SK-N-SH (cell line): ENCODE measurements around the gene ADCK1. TPM values are rescaled to one million over a fixed set of nuclear protein-coding genes. Genes with fewer than 3 reads are reported as not detected.

Source experiments
- CTCF ChIA-PET: fragments of 300-600, 350-600 bp; formaldehyde crosslinking; extraction: SDS; loops from one replicate; lab custom pipeline; 2021; lab: Yijun Ruan, JAX
- POLR2A ChIA-PET: fragments of 350-600 bp; sonication (Branson Sonifier 250); formaldehyde crosslinking; extraction: SDS; loops from one replicate; lab custom pipeline; 2020; ENCODE audit warnings: antibody characterized with exemption, inconsistent platforms; lab: Yijun Ruan, JAX
- DNase-seq: peaks from one replicate; pipeline ENCODE4 v3.0.0; 2012
- H2AFZ ChIP-seq: fragments of 200-600 bp; sonication (generic); 2 replicates; pipeline ENCODE4 v1.8.1; 2016; ENCODE audit warnings: antibody characterized with exemption, mild to moderate bottlenecking, low read depth
- H3F3A ChIP-seq: fragments of 200-600 bp; sonication (generic); replicated peaks from 2 replicates; pipeline ENCODE3; 2016; ENCODE audit warnings: antibody characterized with exemption, mild to moderate bottlenecking; ENCODE audit not compliant: insufficient read depth
- H3K27ac ChIP-seq, 2 experiments: fragments of 200-500 bp in 1 of 2; fragments of 200-600 bp in 1 of 2; sonication (Bioruptor generic) in 1 of 2; sonication (generic), shearing (Covaris generic) in 1 of 2; 2 replicates each; pipeline versions ENCODE4 v1.5.1 to v1.6.1; 2014 to 2016; ENCODE audit warnings: low read depth in 2 of 2, inconsistent platforms in 1 of 2, low read length in 1 of 2, mild to moderate bottlenecking in 1 of 2, mixed read lengths in 1 of 2
- H3K27me3 ChIP-seq: fragments of 200-600 bp; sonication (generic), shearing (Covaris generic); 2 replicates; pipeline ENCODE4 v1.6.1; 2016; ENCODE audit warnings: mixed run types; ENCODE audit not compliant: insufficient read depth
- H3K36me3 ChIP-seq, 2 experiments: fragments of 200-500 bp in 1 of 2; fragments of 200-600 bp in 1 of 2; sonication (Bioruptor generic) in 1 of 2; sonication (generic) in 1 of 2; replicated peaks in 1 of 2; 2 replicates each; pipeline versions ENCODE3 to v1.5.1; 2014 to 2016; ENCODE audit warnings: low read length in 1 of 2, mild to moderate bottlenecking in 1 of 2; ENCODE audit not compliant: insufficient read depth in 2 of 2, control insufficient read depth in 1 of 2
- H3K4me1 ChIP-seq, 2 experiments: fragments of 200-500 bp in 1 of 2; fragments of 200-600 bp in 1 of 2; sonication (Bioruptor generic) in 1 of 2; sonication (generic), shearing (Covaris generic) in 1 of 2; 2 replicates each; pipeline versions ENCODE4 v1.5.1 to v1.6.1; 2014 to 2016; ENCODE audit warnings: low read depth in 1 of 2, low read length in 1 of 2, mixed run types in 1 of 2; ENCODE audit not compliant: insufficient read depth in 2 of 2, control insufficient read depth in 1 of 2
- H3K4me2 ChIP-seq: fragments of 200-600 bp; sonication (generic), shearing (Covaris generic); 2 replicates; pipeline ENCODE4 v1.6.1; 2017; ENCODE audit warnings: mixed run types
- H3K4me3 ChIP-seq, 2 experiments: fragments of 200-500 bp in 1 of 2; fragments of 200-600 bp in 1 of 2; sonication (Bioruptor generic) in 1 of 2; sonication (generic), shearing (Covaris generic) in 1 of 2; 2 replicates each; pipeline versions ENCODE4 v1.5.1 to v1.8.1; 2014 to 2016; ENCODE audit warnings: low read depth in 2 of 2, inconsistent platforms in 1 of 2, low read length in 1 of 2, mild to moderate bottlenecking in 1 of 2, mixed read lengths in 1 of 2, moderate library complexity in 1 of 2
- H3K79me2 ChIP-seq: fragments of 200-600 bp; sonication (generic); 2 replicates; pipeline ENCODE4 v1.8.1; 2017; ENCODE audit warnings: mild to moderate bottlenecking; ENCODE audit not compliant: insufficient read depth
- H3K9ac ChIP-seq: fragments of 200-600 bp; sonication (generic); 2 replicates; pipeline ENCODE4 v1.6.1; 2017; ENCODE audit warnings: mixed run types
- H3K9me2 ChIP-seq: fragments of 200-600 bp; sonication (generic); 2 replicates; pipeline ENCODE4 v1.6.1; 2017; ENCODE audit warnings: mixed run types
- H3K9me3 ChIP-seq: fragments of 200-600 bp; sonication (generic); 2 replicates; pipeline ENCODE4 v1.6.1; 2017; ENCODE audit warnings: mixed run types, mild to moderate bottlenecking, moderate library complexity
- H4K20me1 ChIP-seq: fragments of 200-600 bp; sonication (generic); 2 replicates; pipeline ENCODE4 v1.6.1; 2017; ENCODE audit warnings: mild to moderate bottlenecking, mixed run types; ENCODE audit not compliant: insufficient read depth
- EZH2phosphoT487 ChIP-seq: fragments of 200-600 bp; sonication (generic); IDR thresholded peaks from 2 replicates; pipeline ENCODE4 v1.6.1; 2017; ENCODE audit warnings: low read depth, mixed run types, mild to moderate bottlenecking, antibody characterized with exemption, moderate library complexity, borderline replicate concordance
- FOSL2 ChIP-seq: IDR thresholded peaks from 2 replicates; pipeline ENCODE4 v1.4.0; 2012; ENCODE audit warnings: low read depth, mild to moderate bottlenecking, moderate library complexity, borderline replicate concordance
- FOXJ3 ChIP-seq: sonication (generic); formaldehyde crosslinking; IDR thresholded peaks from 2 replicates; pipeline ENCODE4 v1.5.1; 2020; ENCODE audit warnings: mild to moderate bottlenecking, missing genetic modification reagents
- GABPA ChIP-seq: IDR thresholded peaks from 2 replicates; pipeline ENCODE4 v1.4.0; 2012; ENCODE audit warnings: low read depth, mild to moderate bottlenecking
- GATA2 ChIP-seq: sonication (generic); formaldehyde crosslinking; IDR thresholded peaks from 2 replicates; pipeline ENCODE4 v1.5.0; 2020; ENCODE audit warnings: mild to moderate bottlenecking, missing genetic modification reagents
- NRF1 ChIP-seq: IDR thresholded peaks from 2 replicates; pipeline ENCODE4 v1.6.1; 2012; ENCODE audit warnings: low read depth, mild to moderate bottlenecking, low read length
- PBX3 ChIP-seq: IDR thresholded peaks from 2 replicates; pipeline ENCODE4; 2012
- REST ChIP-seq: IDR thresholded peaks from 2 replicates; pipeline ENCODE4 v1.6.1; 2012; ENCODE audit warnings: mild to moderate bottlenecking, low read depth, low read length, moderate library complexity
- RFX5 ChIP-seq: IDR thresholded peaks from 2 replicates; pipeline ENCODE4 v1.6.1; 2012; ENCODE audit warnings: mild to moderate bottlenecking, improper control_type of control experiment, low read length
- RXRA ChIP-seq: IDR thresholded peaks from 2 replicates; pipeline ENCODE4 v1.4.0; 2012; ENCODE audit warnings: low read depth, mild to moderate bottlenecking, borderline replicate concordance
- SMC3 ChIP-seq: IDR thresholded peaks from 2 replicates; pipeline ENCODE4 v1.6.1; 2012; ENCODE audit warnings: low read depth, low read length, improper control_type of control experiment
- TAF1 ChIP-seq: IDR thresholded peaks from 2 replicates; pipeline ENCODE4 v1.6.1; 2012; ENCODE audit warnings: low read depth, mild to moderate bottlenecking, low read length, moderate library complexity, borderline replicate concordance
- TCF12 ChIP-seq: IDR thresholded peaks from 2 replicates; pipeline ENCODE4 v1.4.0; 2012
- USF2 ChIP-seq: fragments of 150-350 bp; IDR thresholded peaks from 2 replicates; pipeline ENCODE4 v1.6.1; 2017; ENCODE audit warnings: antibody characterized with exemption, low read length, low read depth, borderline replicate concordance
- YY1 ChIP-seq: IDR thresholded peaks from 2 replicates; pipeline ENCODE4 v1.4.0; 2012; ENCODE audit warnings: low read depth, mild to moderate bottlenecking
- ZBTB33 ChIP-seq: IDR thresholded peaks from 2 replicates; pipeline ENCODE4 v1.4.0; 2012; ENCODE audit warnings: low read depth, borderline replicate concordance
- WGBS: methylation state at CpG from one replicate; pipeline ENCODE4 v1.1.6; 2017; ENCODE audit warnings: low lambda C conversion rate; 5-methylcytosine and 5-hydroxymethylcytosine counted together
- polyA plus RNA-seq, 3 experiments: library from polyadenylated mRNA; depleted of rRNA; stranded (reverse); fragments of >200 nt; gene quantifications; 2 replicates each; pipeline ENCODE4 v1.2.3, GENCODE V29; 2012

Gene ADCK1
- polyA plus RNA-seq, 1 of the 3 experiments (the other 2 are of a cell fraction): 11.4 TPM

- no peaks in the 10 kb centered on the region for H3K27me3 ChIP-seq
- H3K4me3 ChIP-seq: no peak overlapping the region
- 95% methylated on average over 3 of the region's 3 CpGs for WGBS
- H3K4me2 ChIP-seq: no peak overlapping the region
- TF ChIP-seq SMC3 (no peak), REST (no peak), YY1 (no peak), GABPA (no peak), TCF12 (no peak), EZH2phosphoT487 (no peak), TAF1 (no peak), RXRA (no peak), FOSL2 (no peak), GATA2 (CRISPR knock-in tag) (no peak), PBX3 (no peak), RFX5 (no peak), ZBTB33 (no peak), FOXJ3 (CRISPR knock-in tag) (no peak), USF2 (no peak), NRF1 (no peak)
- H3K36me3 ChIP-seq: no peaks in the 10 kb centered on the region
- no peaks in the 10 kb centered on the region for H3K79me2 ChIP-seq
- no peaks in the 10 kb centered on the region for H3F3A ChIP-seq
- CTCF ChIA-PET: interaction anchor here (1.6 kb wide), 1 partner anchor 54 kb away, joined by 3 read pairs; no protein-coding TSS in a partner anchor
- no peaks in the 10 kb centered on the region for H3K9me2 ChIP-seq
- H3K27ac ChIP-seq: no peak overlapping the region
- H3K9me3 ChIP-seq: no peaks in the 10 kb centered on the region
- DNase-seq: no peak
- no peaks in the 10 kb centered on the region for H3K4me1 ChIP-seq
- H2AFZ ChIP-seq: no peak overlapping the region
- H4K20me1 ChIP-seq: no peaks in the 10 kb centered on the region
- H3K9ac ChIP-seq: no peak overlapping the region
- POLR2A ChIA-PET: no interaction called here
Measured at GRCh38 chr14:77808250-77808649, 8.3 kb downstream of the ADCK1 start.
